ENCODE results near the gene NDUFB5.
"Not testable (repeated sequence)": the region's sequence is repeated elsewhere in the genome, so short reads cannot be mapped to it uniquely, and the experiment has no call there.

The NDUFB5 gene

DNA sequence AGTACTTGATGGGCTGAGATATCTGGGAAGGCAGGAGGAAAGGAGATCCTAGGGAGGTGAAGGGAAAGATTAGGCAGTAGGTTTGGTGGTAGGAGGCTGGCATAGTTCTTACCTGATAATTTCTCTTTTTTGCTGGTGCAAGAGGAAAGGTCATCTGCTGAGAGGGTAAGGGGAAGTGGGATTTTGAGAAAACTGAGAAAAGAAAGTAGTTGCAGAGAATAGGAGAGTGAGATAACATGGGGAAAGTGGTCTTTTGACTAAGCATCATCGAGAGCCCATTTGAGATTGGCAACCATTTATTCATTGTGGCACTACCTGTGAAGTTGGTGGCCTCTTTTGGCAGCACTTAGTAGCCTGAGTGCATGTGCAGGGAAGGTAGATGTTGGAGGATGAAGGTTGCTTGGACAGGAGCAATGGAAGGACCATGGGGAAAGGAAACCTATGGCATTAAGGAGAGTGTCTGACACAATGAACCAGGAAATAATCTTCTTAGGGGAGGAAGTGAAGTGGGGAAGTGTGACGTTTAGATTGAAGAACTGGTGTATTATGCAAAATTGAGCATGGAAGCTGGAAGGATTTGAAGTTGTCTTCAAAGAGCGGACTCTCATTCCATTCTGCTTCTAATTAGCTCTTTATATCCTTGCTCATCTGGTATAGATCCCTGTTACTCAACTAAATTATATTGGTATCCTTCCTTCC lies 26.3 kb downstream of the NDUFB5 start:
- DNase-seq (ENCODE audit: low read depth in 1 of 2, low spot score in 1 of 2) = no peak

DNA sequence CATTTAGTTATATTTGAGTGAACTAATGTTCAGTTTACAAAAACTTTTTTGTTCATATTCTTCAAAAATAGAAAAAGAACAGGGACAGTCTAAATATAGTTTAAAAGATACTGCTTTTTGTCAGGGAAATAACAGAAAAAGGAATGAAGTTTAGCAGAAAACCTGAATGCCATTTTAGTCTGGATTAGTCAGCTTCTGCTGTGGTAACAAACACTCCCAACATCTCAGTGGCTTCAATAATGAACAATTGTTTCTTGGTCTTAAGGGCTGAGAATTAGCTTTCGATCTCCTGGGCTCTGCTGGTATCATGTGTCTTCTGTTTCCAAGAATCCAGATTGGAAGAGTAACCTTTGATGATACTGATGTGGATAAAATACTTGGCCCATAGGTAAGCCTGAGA lies 35.9 kb downstream of the NDUFB5 start:
- DNase-seq (ENCODE audit: low read depth in 1 of 2, low spot score in 1 of 2) = no peak

DNA sequence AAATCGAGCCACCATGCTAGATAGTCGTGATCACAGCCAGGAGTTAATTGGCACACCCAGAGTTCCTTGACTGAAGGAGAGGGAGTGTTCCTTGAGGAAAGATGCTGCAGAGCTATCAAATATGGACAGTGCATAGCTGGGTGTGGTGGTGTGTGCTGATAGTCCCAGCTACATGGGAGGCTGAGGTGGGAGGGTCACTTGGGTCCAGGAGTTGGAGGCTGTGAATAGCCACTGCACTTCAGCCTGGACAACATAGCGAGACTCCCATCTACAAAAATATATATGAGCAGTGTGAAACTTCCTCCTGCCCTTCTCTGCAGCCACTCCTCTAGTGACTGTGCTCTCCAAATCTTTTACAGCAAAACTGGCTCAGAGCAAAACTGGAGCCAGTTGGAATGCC lies 38.3 kb downstream of the NDUFB5 start:
- no peak for DNase-seq (ENCODE audit: low read depth in 1 of 2, low spot score in 1 of 2)

DNA sequence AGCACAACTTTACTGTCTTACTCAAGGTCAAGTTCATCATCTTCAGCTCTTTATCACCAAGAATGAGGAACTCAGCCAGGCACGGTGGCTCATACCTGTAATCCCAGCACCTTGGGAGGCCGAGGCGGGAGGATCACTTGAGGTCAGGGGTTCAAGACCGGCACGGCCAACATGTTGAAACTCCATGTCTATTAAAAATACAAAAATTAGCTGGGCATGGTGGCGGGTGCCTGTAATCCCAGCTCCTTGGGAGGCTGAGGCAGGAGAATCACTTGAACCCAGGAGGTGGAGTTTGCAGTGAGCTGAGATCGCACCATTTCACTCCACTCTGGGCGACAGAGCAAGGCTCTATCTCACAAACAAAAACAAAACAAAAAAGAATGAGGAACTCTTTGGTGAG lies 39.2 kb downstream of the NDUFB5 start:
- not testable (repeated sequence) for DNase-seq (ENCODE audit: low read depth in 1 of 2, low spot score in 1 of 2)

DNA sequence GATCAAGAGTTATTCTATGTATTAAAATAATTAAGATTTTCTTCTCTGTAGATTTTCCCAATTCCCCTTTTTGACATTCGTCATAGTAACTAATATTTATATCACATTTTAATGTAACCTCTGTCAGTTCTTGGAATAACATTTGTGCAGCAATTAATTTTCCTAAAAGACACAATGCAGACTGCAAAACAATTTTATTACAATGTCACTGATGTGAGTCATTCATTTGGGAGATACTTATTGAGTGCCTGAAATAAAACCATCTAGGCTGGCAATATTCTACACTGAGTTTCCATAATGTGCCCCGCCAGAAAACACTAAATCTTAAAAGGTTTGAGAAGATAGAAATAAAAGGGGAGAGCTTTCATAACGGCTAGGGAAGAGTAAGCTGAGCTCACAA lies 41.6 kb downstream of the NDUFB5 start:
- no peak for DNase-seq (ENCODE audit: low read depth in 1 of 2, low spot score in 1 of 2)

DNA sequence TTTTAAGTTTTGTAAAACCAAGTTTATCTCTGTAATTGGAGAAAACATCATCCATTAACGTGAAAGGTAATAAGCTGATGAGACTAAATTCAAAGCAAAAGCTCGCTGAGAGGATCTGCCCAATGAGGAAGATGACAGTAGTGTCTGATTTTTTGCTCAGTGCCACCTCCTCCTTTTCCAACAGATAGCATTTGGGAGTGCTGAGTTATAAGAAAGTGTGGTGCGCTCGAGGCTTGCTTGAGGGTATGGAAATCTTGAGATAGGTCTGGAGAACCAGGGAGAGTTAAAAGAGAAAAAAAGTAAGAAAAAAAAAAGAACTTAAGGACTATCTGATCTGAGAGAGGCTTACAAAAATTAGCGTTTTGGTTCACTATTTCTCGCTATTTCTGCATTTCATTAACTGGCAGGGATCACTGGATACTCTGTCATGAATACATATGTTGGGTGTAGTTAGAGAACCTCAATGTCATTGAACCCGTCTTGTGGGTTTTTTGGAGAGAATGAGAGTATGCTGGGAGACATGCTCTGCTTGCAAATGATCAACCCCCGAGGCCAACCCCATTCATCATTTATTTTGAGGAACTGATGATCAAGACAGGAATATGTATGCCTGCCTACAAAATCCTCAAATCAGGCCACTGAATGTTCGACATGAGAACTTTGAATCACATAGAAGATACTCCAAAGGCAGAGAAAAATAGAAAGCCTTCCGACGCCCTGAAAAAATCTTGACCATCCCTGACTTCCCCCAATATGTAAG lies 47.3 kb downstream of the NDUFB5 start:
- no peak for DNase-seq (ENCODE audit: low read depth in 1 of 2, low spot score in 1 of 2)

DNA sequence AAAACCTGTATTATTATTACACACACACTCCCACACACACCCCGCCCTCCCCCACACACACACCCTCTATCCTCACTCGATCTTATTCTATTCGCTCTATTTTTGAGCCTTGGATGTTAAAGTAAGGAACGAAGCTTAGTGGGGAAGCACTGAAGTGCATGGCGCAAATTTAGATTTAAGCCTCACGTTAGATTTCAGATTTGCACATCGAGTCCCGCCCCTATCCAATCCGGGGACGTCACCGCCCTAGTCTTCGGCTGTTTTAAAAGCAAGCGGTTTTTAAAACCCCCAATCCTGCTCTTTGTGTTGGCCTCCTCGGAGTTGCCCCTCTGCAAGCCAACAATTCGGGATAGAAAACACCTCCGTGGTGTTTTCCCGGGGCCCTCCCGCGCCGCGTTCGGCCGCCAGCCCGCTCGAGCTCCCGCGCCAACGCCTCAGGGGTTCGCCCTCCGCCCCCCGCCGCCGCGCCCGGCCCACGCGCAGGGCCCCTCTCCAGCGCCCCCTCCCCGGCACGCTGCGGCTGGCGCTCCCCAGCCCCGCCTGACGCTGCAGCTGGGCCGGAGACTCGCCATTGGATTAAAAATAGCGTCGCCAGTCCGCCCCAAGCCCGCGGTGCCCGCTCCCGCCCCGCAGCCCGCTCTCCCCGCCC lies 48.0 kb downstream of the NDUFB5 start, which contains the start of gene USP13:
USP13 (plus strand) TSS at position 594 of the 649 bp plus-strand sequence. CDS start 186 bp downstream, outside the sequence.
- peak; percentile 26 to 38 for DNase-seq (ENCODE audit: low read depth in 1 of 2, low spot score in 1 of 2)

DNA sequence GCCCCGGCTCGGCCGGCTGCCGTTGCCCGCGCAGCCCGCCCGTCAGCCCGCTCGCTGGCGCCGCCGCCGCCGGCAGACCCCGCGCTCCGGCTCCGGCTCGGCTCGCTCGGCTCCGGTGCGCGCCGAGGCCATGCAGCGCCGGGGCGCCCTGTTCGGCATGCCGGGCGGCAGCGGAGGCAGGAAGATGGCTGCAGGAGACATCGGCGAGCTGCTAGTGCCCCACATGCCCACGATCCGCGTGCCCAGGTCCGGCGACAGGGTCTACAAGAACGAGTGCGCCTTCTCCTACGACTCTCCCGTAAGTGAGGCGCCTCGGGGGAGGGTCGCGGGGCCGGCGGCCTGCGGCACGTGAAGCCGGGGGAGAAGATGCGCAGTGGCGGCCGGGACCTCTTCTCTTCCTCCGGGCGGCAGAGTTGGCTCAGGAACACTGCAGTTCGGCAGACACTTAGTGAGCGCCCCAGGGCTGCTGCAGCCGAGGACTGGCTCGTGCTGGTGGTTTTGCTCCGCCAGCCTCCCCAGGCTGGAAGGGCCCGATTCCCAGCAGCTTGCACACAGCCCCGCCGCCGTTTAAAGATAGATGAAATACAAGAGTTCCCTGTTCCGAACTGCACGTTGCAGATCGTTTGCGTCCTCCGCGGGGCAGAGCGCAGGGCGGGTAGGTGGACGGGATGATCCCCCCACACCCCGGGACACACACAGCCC lies 48.7 kb downstream of the NDUFB5 start:
- peak; percentile 32 to 46 for DNase-seq (ENCODE audit: low read depth in 1 of 2, low spot score in 1 of 2)

DNA sequence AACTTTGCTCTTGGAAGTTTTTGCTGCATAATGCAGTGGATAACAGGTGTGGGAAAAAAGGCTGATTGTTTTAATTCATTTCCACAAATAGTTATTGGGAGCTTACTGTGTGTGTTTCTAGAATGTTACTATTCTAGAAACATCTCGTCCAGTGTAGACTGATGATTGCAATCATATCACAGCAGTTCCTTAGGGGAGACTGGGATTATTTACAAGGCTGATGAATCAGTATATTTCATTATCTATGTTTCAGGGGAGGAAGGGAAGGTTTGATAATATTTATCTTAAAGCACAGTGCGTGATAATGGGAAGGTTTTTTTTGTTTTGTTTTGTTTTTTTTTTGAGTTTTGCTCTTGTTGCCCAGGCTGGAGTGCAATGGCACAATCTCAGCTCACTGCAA lies 50.6 kb downstream of the NDUFB5 start:
- DNase-seq (ENCODE audit: low read depth in 1 of 2, low spot score in 1 of 2) = no peak

DNA sequence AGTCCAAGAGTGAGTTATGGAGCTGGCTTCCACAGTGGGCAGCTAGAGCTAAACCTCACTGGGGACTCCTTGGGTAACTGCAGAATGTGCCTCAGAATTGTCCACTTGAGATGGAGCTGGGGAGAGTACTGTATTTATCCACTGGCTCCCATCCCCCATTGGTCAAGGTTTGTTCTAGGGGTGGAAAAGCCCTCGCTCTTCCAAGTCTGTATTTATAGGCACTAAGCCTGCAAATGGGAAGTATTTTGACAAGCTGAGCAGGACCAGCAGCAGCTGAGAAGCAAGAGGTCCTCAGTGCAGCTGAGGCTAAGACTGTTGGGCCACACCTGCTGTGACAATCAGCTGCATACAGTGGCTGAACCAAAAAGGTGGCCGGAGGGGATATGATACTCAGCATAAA lies 54.0 kb downstream of the NDUFB5 start:
- DNase-seq (ENCODE audit: low read depth in 1 of 2, low spot score in 1 of 2) = no peak

DNA sequence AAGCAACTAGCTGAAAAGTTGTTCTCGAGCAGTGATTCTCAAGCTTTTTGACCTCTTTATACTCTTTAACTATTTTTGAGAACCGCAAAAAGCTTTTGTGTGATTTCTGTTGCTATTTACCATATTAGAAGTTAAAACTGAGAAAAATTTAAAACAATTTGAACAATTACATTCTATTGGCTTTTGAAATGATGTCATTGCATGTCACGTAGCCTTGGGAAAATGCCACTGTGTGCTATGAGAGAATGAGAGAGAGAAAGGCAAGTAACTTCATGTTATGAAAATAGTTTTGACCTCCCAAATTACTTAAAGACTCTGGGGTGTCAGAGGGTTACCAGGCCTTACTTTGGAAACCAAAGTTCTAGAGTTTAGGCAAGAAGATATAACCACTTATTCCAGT lies 56.3 kb downstream of the NDUFB5 start:
- no peak for DNase-seq (ENCODE audit: low read depth in 1 of 2, low spot score in 1 of 2)

DNA sequence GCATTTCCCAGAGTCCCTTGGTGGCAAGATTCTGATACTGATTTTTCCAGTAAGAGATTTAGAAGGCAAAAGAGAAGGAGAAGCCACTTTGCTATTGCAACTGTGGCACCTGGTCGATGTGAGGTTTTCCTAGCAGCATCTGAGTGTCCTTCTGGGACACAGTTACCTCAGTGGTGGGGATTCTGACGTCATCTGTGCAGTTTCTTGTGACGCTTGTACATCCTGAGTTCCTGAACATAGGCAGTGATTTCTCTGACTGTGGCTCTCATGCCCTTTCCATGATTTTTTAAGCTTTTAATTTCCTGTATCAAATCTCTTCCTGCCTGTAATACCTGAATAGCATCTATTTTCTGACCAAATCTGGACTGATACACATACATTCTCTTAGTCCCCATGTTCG lies 57.2 kb downstream of the NDUFB5 start:
- DNase-seq (ENCODE audit: low read depth in 1 of 2, low spot score in 1 of 2) = no peak

DNA sequence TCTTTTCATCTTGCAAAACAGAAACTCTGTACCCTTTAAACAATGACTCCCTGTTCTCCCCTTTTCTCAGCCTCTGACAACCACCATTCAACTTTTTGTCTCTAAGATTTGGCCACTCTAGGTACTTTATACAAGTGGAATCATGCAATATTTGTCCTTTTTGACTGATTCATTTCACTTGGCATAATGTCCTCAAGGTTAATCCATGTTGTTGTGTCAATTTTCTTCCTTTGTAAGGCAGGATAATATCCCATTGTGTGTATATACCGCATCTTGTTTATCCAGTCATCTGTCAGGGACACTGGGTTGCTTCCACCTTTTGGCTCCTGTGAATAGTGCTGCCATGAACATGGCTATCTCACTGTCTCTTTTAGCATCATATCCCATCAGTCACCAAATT lies 58.5 kb downstream of the NDUFB5 start:
- DNase-seq (ENCODE audit: low read depth in 1 of 2, low spot score in 1 of 2) = no peak

DNA sequence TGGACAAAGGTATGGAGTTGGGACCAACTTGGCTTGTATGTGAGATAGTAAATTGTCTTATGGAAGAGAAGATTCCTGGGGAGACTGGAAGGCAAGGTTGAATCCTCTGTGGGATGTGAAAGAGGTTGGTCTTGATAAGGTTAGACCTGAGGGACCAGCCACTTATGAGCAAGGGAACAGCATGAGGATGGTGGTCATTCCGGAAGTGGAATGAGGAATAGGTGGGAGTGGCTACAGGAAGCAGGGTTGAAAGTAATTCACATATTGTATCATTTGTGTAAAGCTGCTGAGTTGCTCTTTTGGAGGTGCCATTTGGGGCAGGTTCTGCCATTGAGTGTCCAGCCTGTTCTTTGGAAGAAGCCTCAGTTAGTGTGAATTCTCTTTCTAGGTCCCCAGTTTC lies 61.4 kb downstream of the NDUFB5 start:
- DNase-seq (ENCODE audit: low read depth in 1 of 2, low spot score in 1 of 2) = no peak

DNA sequence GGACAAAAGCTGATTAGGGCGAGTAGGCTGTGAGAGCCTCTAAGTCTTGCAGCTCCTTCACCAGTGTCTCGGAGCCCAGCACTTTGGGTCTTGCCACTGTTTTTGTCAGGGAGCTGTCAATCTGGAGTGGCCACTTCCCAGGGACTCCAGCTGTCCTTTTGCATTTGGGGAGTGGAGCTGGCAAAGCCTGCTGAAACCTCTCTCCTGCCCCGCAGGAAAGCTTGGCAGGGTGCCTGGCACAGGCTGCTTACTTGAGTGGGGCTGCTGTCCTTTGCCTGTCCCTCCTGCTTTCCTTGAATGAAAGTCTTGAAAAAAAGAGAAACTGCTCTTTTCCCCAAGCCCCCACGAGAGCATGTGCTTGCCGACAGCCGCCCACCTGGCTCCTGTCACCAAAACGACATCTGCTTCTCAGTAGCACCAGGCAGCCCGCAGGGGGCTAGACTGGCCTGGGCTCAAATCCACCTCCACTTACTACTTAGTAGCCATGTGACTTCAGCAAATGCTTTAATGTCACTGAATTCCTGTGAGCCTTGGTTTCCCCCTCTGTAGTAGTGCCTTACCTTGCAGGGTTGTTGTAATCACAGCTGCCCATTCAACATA lies 61.9 kb downstream of the NDUFB5 start:
- no peak for DNase-seq (ENCODE audit: low read depth in 1 of 2, low spot score in 1 of 2)

DNA sequence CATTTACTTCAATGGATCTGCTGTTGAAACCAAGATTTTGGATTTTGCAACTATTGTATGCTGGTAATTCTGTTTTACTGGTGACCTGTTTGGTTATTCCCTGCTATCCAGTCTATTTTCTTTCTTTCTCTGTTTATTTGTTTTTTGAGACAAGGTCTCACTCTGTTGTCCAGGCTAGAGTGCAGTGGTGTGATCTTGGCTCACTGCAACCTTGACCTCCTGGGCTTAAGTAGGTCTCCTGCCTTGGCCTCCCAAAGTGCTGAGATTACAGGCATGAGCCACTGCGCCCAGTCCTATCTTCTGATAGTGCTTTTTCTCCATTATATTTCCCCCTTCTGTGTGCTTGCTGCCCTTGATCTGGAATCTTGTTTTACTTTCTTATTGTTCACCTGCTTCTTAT lies 63.8 kb downstream of the NDUFB5 start:
- DNase-seq (ENCODE audit: low read depth in 1 of 2, low spot score in 1 of 2) = no peak

DNA sequence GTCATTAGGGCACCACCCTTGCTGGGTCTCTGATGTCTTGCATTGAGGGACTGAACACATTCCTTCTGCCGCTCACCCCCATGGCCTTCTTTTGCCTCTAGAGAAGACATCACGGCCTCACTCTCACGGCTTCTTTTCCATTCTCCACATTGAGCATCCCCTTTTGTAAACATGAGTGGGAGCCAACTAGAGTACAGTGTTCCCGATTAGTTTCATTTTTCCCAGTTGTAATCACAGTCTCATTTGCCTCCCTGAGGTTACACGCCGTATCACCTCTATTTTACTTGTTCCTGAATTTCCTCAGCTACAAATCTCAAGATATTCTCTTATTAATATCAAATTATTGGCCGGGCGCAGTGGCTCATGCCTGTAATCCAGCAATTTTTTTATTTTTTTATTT lies 65.7 kb downstream of the NDUFB5 start:
- no peak for DNase-seq (ENCODE audit: low read depth in 1 of 2, low spot score in 1 of 2)

DNA sequence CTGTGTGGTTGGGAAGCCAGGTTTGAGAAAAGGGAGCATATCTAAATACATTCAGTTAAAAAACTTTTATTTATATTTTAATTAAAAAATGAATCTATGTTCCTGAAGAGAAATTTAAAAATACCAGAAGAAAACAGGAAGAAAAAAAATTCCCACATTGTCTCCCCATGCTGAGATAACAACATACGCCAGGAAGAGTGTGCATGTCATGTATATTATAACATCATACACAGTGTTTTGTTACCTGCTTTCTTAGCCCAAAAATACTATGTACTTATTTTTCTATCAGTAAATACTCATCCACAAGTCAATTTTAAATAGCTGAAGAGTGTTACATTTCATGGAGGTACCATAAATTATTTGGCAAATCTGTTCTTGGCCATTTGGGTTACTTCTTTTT lies 66.7 kb downstream of the NDUFB5 start:
- DNase-seq (ENCODE audit: low read depth in 1 of 2, low spot score in 1 of 2) = no peak

DNA sequence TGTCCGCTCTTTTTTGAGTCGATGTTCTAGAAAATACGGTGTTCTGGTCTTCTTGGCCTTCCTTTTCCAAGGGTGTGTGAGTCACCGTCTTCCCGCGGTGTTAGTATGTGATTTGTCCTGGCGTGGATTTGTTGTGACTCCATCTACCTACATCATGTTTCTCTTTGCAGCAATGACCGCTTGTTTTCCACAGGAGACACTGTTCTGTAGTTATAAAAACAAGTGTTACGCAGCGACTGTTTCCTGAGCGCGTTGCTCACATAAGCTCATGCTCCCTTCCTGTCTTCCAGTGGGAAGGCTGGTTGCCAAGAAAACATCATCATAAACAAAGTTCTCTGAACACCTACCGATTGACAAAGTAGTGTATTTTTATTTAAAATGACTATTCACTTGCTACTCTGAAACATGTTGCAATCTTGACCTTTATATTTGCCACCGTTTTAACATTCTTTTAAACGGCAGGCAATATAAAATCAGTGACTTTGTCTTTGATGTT lies 67.2 kb downstream of the NDUFB5 start:
- no peak for DNase-seq (ENCODE audit: low read depth in 1 of 2, low spot score in 1 of 2)

DNA sequence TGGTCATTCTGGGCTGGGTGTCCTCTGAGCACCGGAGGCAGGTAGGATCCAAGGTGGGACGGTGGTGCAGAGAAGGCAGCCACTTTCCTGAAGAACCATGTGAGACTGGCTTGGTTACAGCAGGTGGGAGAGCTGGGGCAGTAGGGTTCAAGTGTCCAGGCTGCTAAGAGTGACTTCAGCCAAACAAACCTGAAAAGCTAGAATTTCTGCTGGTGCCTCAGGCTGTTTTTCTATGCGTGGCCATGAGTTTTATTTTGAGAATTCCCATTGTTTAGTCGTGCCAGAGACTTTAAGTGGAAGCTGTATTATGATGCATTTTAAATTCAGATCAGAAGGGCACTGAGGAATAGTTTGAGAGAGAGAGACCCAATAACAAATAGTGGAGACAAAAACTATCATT lies 68.3 kb downstream of the NDUFB5 start:
- DNase-seq (ENCODE audit: low read depth in 1 of 2, low spot score in 1 of 2) = no peak

DNA sequence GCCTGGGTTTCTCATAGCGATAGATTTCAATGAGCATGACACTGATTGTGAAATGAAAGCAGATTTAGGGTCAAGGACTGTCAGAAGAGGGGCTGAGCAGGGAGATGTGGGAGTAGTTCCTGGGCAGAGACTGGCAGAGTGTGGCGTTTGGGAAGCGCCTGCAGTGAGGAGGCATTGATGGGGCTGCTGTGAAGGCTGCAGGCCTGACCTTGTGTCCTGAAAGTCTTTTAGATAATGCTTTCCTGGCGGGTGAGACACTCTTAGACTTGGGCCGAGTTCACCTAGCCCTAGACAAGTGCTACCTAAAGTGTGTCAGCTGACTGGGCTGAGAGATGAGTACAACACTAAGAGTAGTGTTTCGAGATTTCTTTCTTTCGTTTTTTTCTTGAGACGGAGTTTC lies 68.9 kb downstream of the NDUFB5 start:
- DNase-seq (ENCODE audit: low read depth in 1 of 2, low spot score in 1 of 2) = no peak

Measured in activated T-helper 1 cell treated with anti-CD3 and anti-CD28 coated beads, Interleukin-2, amount 50 U/mL, for 16 hours (primary cell).